Stomach (tissue), 9 donors: Measurements from ENCODE around the gene RIMBP2. TPM values are rescaled to one million over a fixed set of nuclear protein-coding genes. Genes with fewer than 3 reads are reported as not detected.

Source experiments
- DNase-seq, 2 donors: peaks; one replicate each; pipeline versions ENCODE4 v3.0.0 to v3.0.0-alpha.2; 2013 to 2019
- H3K27ac ChIP-seq, 5 donors: fragments of 200-600 bp in 4 of 5; sonication (generic) in 4 of 5; one replicate each; pipeline ENCODE4 v1.5.1; 2013 to 2019; ENCODE audit warnings: mild to moderate bottlenecking in 1 of 5, moderate library complexity in 1 of 5
- H3K27me3 ChIP-seq, 3 donors: fragments of 200-600 bp; sonication (generic); one replicate each; pipeline ENCODE4 v1.5.1; 2017 to 2019; ENCODE audit warnings: mixed run types in 1 of 3
- H3K36me3 ChIP-seq, 4 donors: fragments of 200-600 bp; sonication (generic); 1 replicate in 3 of 4; 2 replicates in 1 of 4; pipeline ENCODE4 v1.5.1; 2016 to 2019
- H3K4me1 ChIP-seq, 4 donors: fragments of 200-600 bp; sonication (generic); one replicate each; pipeline ENCODE4 v1.5.1; 2016 to 2019
- H3K4me3 ChIP-seq, 4 donors: fragments of 200-600 bp; sonication (generic) in 3 of 4; one replicate each; pipeline ENCODE4 v1.5.1; 2016 to 2019; ENCODE audit warnings: mild to moderate bottlenecking in 1 of 4
- H3K9me3 ChIP-seq, 4 donors: fragments of 200-600 bp; sonication (generic); one replicate each; pipeline ENCODE4 v1.5.1; 2016 to 2019
- CTCF ChIP-seq, 7 experiments: fragments of 450-650 bp in 4 of 7; fragments of 200-600 bp in 3 of 7; sonication (generic) in 3 of 7; IDR thresholded peaks; one replicate each; pipeline ENCODE4 v1.5.1; 2016 to 2019; ENCODE audit warnings: antibody characterized with exemption in 7 of 7, control low read depth in 2 of 7, mild to moderate bottlenecking in 1 of 7
- EP300 ChIP-seq: sonication (generic); formaldehyde crosslinking; IDR thresholded peaks from one replicate; pipeline ENCODE4 v1.6.1; 2017; ENCODE audit warnings: antibody characterized with exemption
- POLR2A ChIP-seq, 4 donors: fragments of 450-650 bp; IDR thresholded peaks; one replicate each; pipeline ENCODE4 v1.6.1; 2016; ENCODE audit warnings: antibody characterized with exemption in 4 of 4, control low read depth in 2 of 4, mild to moderate bottlenecking in 1 of 4, moderate library complexity in 1 of 4
- POLR2AphosphoS5 ChIP-seq, 3 donors: sonication (generic); formaldehyde crosslinking; IDR thresholded peaks; one replicate each; pipeline ENCODE4 v1.6.1; 2016; ENCODE audit warnings: antibody characterized with exemption in 3 of 3
- WGBS, 5 donors: extraction: QIAGEN DNeasy Blood & Tissue Kit in 3 of 5; methylation state at CpG; one replicate each; pipeline versions ENCODE4 v1.1.5 to v1.1.7; 2013 to 2018; 5-methylcytosine and 5-hydroxymethylcytosine counted together
- intact Hi-C: fragments of 100-400 bp; cut with DNase I; formaldehyde crosslinking; loops from one replicate; pipeline ENCODE4 v1.15.1; 2023; ENCODE audit warnings: low total_unique reads
- polyA plus RNA-seq, 3 donors: library from polyadenylated mRNA; stranded (reverse); fragments of 200-250 nt; gene quantifications; one replicate each; pipeline ENCODE4 v1.2.3, GENCODE V29; 2013
- total RNA-seq, 5 donors: library from RNA; depleted of rRNA; stranded (reverse); fragments of >200 nt; gene quantifications; one replicate each; pipeline versions ENCODE4 v1.1.0 to v1.2.3, GENCODE V29; 2014 to 2016
- donor health status: healthy with polysubstance abuse.
- donor health status: Bipolar disorder and iron deficiency.
- donor health status: healthy.

The RIMBP2 gene
- total and polyA plus RNA-seq, 8 donors: 0.75 to 44.6 (median 5.6) TPM

GRCh38 chr12:130568041-130568440 lies 148.1 kb downstream of the RIMBP2 start:
- no peak for DNase-seq
- WGBS, 5 donors: 48 to 64% (median 58%) methylated on average over 2 of the region's 2 CpGs
- intact Hi-C loops: no loop called here
- Histone ChIP-seq H3K27ac (no peak overlapping the region), H3K9me3 (peaks cover 0 to 29% (median 20%) of the 10 kb centered on the region in 4 donors), H3K4me3 (no peak overlapping the region), H3K27me3 (peaks cover 0 to 5% (median 0%) of the 10 kb centered on the region in 3 donors), H3K4me1 (no peaks in the 10 kb centered on the region), H3K36me3 (no peaks in the 10 kb centered on the region)
- no peak for TF ChIP-seq EP300
- TF ChIP-seq CTCF (IDR thresholded peaks at IDR 0.05): no peak
- TF ChIP-seq POLR2AphosphoS5 (IDR thresholded peaks at IDR 0.05): no peak
- no peak for TF ChIP-seq POLR2A (IDR thresholded peaks at IDR 0.05)

GRCh38 chr12:130566446-130567155 lies 149.5 kb downstream of the RIMBP2 start:
- TF ChIP-seq EP300: no peak
- no peak for TF ChIP-seq POLR2AphosphoS5 (IDR thresholded peaks at IDR 0.05)
- no peak for TF ChIP-seq CTCF (IDR thresholded peaks at IDR 0.05)
- TF ChIP-seq POLR2A (IDR thresholded peaks at IDR 0.05): no peak
- no peak for DNase-seq
- Histone ChIP-seq H3K27me3 (no peaks in the 10 kb centered on the region), H3K27ac (no peak overlapping the region), H3K4me3 (no peak overlapping the region), H3K36me3 (no peaks in the 10 kb centered on the region), H3K9me3 (peaks cover 0 to 29% (median 20%) of the 10 kb centered on the region in 4 donors), H3K4me1 (no peaks in the 10 kb centered on the region)
- 65 to 77% (median 72%) methylated on average over 6 of the region's 6 CpGs for WGBS, 5 donors
- intact Hi-C loops: no loop called here

GRCh38 chr12:130565189-130565588 lies 150.9 kb downstream of the RIMBP2 start:
- Histone ChIP-seq H3K36me3 (no peaks in the 10 kb centered on the region), H3K4me1 (no peaks in the 10 kb centered on the region), H3K27ac (no peak overlapping the region), H3K27me3 (no peaks in the 10 kb centered on the region), H3K9me3 (peaks cover 0 to 29% (median 20%) of the 10 kb centered on the region in 4 donors), H3K4me3 (no peak overlapping the region)
- WGBS, 5 donors: 82 to 96% (median 93%) methylated on average over 1 of the region's 1 CpG
- TF ChIP-seq EP300: no peak
- TF ChIP-seq POLR2AphosphoS5 (IDR thresholded peaks at IDR 0.05): no peak
- no peak for TF ChIP-seq CTCF (IDR thresholded peaks at IDR 0.05)
- TF ChIP-seq POLR2A (IDR thresholded peaks at IDR 0.05): no peak
- DNase-seq: no peak
- intact Hi-C loops: no loop called here

GRCh38 chr12:130563323-130563722 lies 152.8 kb downstream of the RIMBP2 start:
- DNase-seq: no peak
- Histone ChIP-seq H3K9me3 (peaks cover 0 to 29% (median 20%) of the 10 kb centered on the region in 4 donors), H3K27ac (no peak overlapping the region), H3K27me3 (no peaks in the 10 kb centered on the region), H3K4me3 (no peak overlapping the region), H3K4me1 (no peaks in the 10 kb centered on the region), H3K36me3 (no peaks in the 10 kb centered on the region)
- WGBS, 5 donors: 37 to 65% (median 58%) methylated on average over 2 of the region's 2 CpGs
- intact Hi-C loops: no loop called here
- TF ChIP-seq EP300: no peak
- TF ChIP-seq POLR2AphosphoS5 (IDR thresholded peaks at IDR 0.05): no peak
- TF ChIP-seq CTCF (IDR thresholded peaks at IDR 0.05): no peak
- TF ChIP-seq POLR2A (IDR thresholded peaks at IDR 0.05): no peak
